Body of pancreas (tissue), 4 donors: ENCODE measurements around the gene CLPSL1.

Experiments
- POLR2A ChIP-seq, 3 donors: fragments of 450-650 bp; IDR thresholded peaks; one replicate each; pipeline ENCODE4 v1.6.1; 2016; ENCODE audit warnings: antibody characterized with exemption in 3 of 3, mild to moderate bottlenecking in 2 of 3
- TF ChIP-seq, protein P1 (sequence below), 7 experiments: fragments of 450-650 bp in 4 of 7; fragments of 200-600 bp in 3 of 7; sonication (generic) in 3 of 7; IDR thresholded peaks; one replicate each; pipeline ENCODE4 v1.5.1; 2016 to 2019; ENCODE audit warnings: antibody characterized with exemption in 7 of 7

DNA sequence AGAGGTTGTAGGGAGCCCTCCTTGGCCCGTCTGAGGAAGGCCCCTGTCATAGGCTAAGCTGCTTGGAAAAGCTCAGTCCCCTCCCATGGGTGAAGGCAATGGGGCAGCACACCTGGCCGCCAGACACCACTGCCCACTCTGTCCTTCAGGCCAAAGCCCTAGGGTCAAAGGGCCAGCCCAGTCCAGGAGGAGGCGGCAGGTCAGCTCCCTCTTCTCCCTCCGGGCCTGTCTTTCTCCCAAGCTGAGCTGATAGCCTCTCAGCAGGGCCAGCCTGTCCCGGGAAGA, 9.5 kb upstream of the CLPSL1 start:
- TF ChIP-seq, protein P1, sequence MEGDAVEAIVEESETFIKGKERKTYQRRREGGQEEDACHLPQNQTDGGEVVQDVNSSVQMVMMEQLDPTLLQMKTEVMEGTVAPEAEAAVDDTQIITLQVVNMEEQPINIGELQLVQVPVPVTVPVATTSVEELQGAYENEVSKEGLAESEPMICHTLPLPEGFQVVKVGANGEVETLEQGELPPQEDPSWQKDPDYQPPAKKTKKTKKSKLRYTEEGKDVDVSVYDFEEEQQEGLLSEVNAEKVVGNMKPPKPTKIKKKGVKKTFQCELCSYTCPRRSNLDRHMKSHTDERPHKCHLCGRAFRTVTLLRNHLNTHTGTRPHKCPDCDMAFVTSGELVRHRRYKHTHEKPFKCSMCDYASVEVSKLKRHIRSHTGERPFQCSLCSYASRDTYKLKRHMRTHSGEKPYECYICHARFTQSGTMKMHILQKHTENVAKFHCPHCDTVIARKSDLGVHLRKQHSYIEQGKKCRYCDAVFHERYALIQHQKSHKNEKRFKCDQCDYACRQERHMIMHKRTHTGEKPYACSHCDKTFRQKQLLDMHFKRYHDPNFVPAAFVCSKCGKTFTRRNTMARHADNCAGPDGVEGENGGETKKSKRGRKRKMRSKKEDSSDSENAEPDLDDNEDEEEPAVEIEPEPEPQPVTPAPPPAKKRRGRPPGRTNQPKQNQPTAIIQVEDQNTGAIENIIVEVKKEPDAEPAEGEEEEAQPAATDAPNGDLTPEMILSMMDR (IDR thresholded peaks at IDR 0.05) = no peak
- TF ChIP-seq POLR2A (IDR thresholded peaks at IDR 0.05) = no peak
